Cardiac ventricle fibroblast (primary cell): ENCODE data around the gene LRMDA. TPM values are rescaled to one million over a fixed set of nuclear protein-coding genes. Genes with fewer than 3 reads are reported as not detected.

Source experiments
- total RNA-seq: library from RNA; depleted of rRNA; stranded (reverse); fragments of >200 nt; gene quantifications from 2 replicates; pipeline ENCODE4 v1.2.3, GENCODE V29; 2015

Gene LRMDA
- 1.2 and 2.5 TPM in 2 replicates for total RNA-seq

DNA sequence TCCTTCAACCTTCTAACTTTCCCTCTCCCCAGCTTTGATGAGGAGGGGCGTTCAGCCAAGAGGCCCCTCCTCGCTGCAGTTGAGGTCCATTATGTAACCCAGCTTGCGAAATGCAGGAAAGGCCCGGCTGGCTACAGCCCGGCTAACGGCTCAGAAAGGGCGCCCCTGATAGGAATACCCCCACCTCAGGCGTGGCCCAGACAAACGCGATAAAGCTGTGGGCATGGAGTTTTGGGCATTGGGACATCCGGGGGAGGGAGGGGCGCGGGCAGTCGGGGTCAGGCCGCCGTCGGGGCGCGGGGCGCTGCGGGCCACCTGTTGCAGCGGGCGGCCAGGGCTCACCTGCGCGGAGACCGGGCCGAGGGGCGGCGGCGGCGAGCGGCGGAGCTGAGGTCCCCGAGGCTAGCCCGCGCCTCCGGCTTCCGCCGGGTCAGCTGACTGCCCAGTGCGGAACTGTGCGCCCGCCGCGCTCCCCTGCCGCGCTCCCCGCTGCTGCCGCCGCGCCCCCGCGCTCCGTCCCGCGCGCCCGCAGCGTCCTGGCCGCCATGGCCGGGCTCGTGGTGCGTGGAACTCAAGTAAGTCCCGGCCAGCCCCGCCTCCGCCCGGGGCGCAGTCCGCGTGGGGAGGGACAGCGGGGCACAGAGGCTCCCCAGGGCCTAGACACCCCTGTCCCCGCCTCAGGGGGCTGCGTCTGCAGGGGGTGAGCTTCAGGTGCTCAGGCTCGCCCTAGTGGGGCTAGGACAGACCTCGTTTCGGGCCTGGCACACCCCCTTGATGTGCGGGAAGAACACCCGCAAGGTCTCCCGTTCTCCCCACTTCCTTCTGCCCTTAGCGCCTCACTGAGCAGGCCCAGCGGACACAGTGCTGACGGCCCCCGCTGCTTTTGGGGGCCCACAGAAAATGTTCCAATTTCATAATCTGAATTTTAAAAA, at the start of gene LRMDA:
TSS of gene LRMDA (plus strand) at position 445 of the 932 bp plus-strand sequence.

GRCh38 chr10:75401569-75402485, 29.6 kb upstream of the LRMDA start, which contains the start of gene ZNF503:
TSS of gene ZNF503 (minus strand) at chr10:75401764. CDS start at chr10:75401419, 345 bp downstream.

Other genes with a start within 250 kb of the LRMDA start
- gene VDAC2, start 220.8 kb upstream of the LRMDA start, total RNA-seq: 108 and 116 TPM in 2 replicates
- 14.1 and 15.0 TPM in 2 replicates for gene COMTD1, start 195.7 kb upstream of the LRMDA start, total RNA-seq
- 31.3 and 34.1 TPM in 2 replicates for gene ZNF503, start 29.9 kb upstream of the LRMDA start, total RNA-seq